GM03348 (cell line): ENCODE results near the gene PEAK1.
A peak's percentile ranks its signal among the peaks of the same experiment; 100 is the strongest.
"Not testable (repeated sequence)": the region's sequence is repeated elsewhere in the genome, so short reads cannot be mapped to it uniquely, and the experiment has no call there.

ENCODE experiments used
- DNase-seq: peaks from one replicate; pipeline ENCODE4 v3.0.0; 2012; ENCODE audit warnings: low spot score

PEAK1 gene

GRCh38 chr15:77171221-77171967 is 248.5 kb downstream of the PEAK1 start:
- no peak for DNase-seq

GRCh38 chr15:77168616-77169015 is 251.3 kb downstream of the PEAK1 start:
- DNase-seq, result peak; percentile 44

- no peak for DNase-seq
Observed at GRCh38 chr15:77168141-77168540, 251.8 kb downstream of the PEAK1 start.

- no peak for DNase-seq
Observed at GRCh38 chr15:77167406-77167805, 252.5 kb downstream of the PEAK1 start.

- no peak for DNase-seq
Observed at GRCh38 chr15:77163781-77164384, 256.0 kb downstream of the PEAK1 start.

GRCh38 chr15:77162872-77163633 is 256.9 kb downstream of the PEAK1 start:
- no peak for DNase-seq

GRCh38 chr15:77160562-77161478 is 259.1 kb downstream of the PEAK1 start:
- no peak for DNase-seq

- DNase-seq, result not testable (repeated sequence)
Observed at GRCh38 chr15:77156000-77156399, 263.9 kb downstream of the PEAK1 start.

GRCh38 chr15:77148191-77148590 is 271.7 kb downstream of the PEAK1 start:
- DNase-seq, result no peak

GRCh38 chr15:77145370-77145769 is 274.5 kb downstream of the PEAK1 start:
- no peak for DNase-seq

- peak; percentile 74 for DNase-seq
Observed at GRCh38 chr15:77144492-77145070, 275.3 kb downstream of the PEAK1 start.

GRCh38 chr15:77144026-77144425 is 275.9 kb downstream of the PEAK1 start:
- DNase-seq, result peak; percentile 38

- no peak for DNase-seq
Observed at GRCh38 chr15:77143616-77144015, 276.3 kb downstream of the PEAK1 start.

- no peak for DNase-seq
Observed at GRCh38 chr15:77143191-77143590, 276.7 kb downstream of the PEAK1 start.

GRCh38 chr15:77140220-77140619 is 279.7 kb downstream of the PEAK1 start:
- no peak for DNase-seq

- no peak for DNase-seq
Observed at GRCh38 chr15:77139312-77139711, 280.6 kb downstream of the PEAK1 start.

GRCh38 chr15:77138167-77138522 is 281.8 kb downstream of the PEAK1 start:
- no peak for DNase-seq

GRCh38 chr15:77135181-77135580 is 284.7 kb downstream of the PEAK1 start:
- no peak for DNase-seq

- DNase-seq, result no peak
Observed at GRCh38 chr15:77130315-77130930, 289.5 kb downstream of the PEAK1 start.

- DNase-seq, result no peak
Observed at GRCh38 chr15:77127626-77128025, 292.3 kb downstream of the PEAK1 start.
